ENCODE measurements around the gene GYG2. TPM values are rescaled to one million over a fixed set of nuclear protein-coding genes. Genes with fewer than 3 reads are reported as not detected.

GYG2 gene
- total and polyA plus RNA-seq, 8 donors: 1.5 to 15.3 (median 13.9) TPM

DNA sequence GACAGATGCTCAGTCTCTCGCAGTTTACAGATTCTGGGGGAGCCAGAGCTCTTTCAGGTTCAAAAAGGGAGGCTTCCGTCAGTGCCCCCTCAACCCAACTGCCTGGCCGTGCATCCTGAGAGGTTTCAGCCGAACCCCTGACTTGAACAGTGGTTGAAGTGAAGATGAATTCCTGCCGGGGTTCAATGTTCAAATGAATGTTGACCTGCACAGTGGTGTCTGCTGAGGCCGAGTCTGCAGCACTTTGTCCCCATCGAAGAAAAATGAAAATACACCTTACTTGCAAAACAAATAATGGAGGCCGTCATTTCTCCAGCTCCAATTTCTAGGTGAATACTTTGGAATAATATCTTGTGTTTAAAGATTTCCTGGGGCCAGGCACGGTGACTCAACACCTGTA is 33.7 kb downstream of the GYG2 start:
- H3K27ac ChIP-seq: no peak overlapping the region
- intact Hi-C loops (cut with DNase I): no loop called here
- DNase-seq (no peak), ATAC-seq (no peak)
- H3K27me3 ChIP-seq: no peaks in the 10 kb centered on the region
- no peak overlapping the region for H3K4me3 ChIP-seq
- no peaks in the 10 kb centered on the region for H3K36me3 ChIP-seq
- no peaks in the 10 kb centered on the region for H3K4me1 ChIP-seq
- TF ChIP-seq, protein P1, sequence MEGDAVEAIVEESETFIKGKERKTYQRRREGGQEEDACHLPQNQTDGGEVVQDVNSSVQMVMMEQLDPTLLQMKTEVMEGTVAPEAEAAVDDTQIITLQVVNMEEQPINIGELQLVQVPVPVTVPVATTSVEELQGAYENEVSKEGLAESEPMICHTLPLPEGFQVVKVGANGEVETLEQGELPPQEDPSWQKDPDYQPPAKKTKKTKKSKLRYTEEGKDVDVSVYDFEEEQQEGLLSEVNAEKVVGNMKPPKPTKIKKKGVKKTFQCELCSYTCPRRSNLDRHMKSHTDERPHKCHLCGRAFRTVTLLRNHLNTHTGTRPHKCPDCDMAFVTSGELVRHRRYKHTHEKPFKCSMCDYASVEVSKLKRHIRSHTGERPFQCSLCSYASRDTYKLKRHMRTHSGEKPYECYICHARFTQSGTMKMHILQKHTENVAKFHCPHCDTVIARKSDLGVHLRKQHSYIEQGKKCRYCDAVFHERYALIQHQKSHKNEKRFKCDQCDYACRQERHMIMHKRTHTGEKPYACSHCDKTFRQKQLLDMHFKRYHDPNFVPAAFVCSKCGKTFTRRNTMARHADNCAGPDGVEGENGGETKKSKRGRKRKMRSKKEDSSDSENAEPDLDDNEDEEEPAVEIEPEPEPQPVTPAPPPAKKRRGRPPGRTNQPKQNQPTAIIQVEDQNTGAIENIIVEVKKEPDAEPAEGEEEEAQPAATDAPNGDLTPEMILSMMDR (IDR thresholded peaks at IDR 0.05): no peak
- no peaks in the 10 kb centered on the region for H3K9me3 ChIP-seq

DNA sequence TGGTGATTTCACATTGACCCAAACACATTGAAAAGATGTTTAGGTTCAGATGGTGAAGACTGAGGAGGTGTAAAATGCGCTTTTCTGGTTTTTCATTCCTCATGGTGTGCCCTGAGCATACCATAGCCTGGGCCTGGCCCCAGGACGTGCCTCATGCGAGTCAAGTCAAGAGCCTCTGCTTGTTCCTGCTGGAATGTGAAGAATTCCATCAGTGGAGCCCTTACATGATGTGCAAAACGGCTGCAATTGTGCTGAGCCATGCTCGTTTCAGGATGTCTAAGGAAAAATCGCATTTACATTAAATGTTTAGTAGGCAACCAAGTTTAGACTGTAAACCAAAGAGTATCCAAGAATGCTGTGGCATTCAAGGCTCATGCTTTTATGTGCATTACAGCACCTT is 34.9 kb downstream of the GYG2 start:
- intact Hi-C loops (cut with DNase I): no loop called here
- Histone ChIP-seq H3K27ac (no peak overlapping the region), H3K4me3 (no peak overlapping the region), H3K27me3 (no peaks in the 10 kb centered on the region), H3K9me3 (no peaks in the 10 kb centered on the region), H3K4me1 (no peaks in the 10 kb centered on the region), H3K36me3 (no peaks in the 10 kb centered on the region)
- DNase-seq (no peak), ATAC-seq (peak; percentile 58)
- TF ChIP-seq, protein P1 (IDR thresholded peaks at IDR 0.05): no peak

DNA sequence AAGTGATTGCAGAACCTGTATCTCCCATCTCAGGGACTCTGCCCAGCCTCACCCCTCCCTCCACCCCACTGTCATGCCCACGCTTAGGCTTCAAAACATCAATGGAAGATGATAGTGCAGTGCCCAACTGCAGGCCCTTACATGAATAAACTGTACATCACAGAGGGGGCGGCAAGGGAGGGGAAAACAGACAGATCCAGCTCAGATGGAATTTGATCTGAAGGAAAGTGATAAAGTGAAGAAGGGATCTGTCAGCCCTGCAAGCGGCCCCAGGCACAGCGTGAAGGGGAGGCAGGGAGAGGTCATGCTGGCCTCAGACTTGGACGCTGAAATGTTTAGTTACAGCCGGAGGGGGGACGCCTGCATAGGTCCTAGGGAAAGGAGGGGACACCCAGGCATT is 38.5 kb downstream of the GYG2 start:
- H3K36me3 ChIP-seq: no peaks in the 10 kb centered on the region
- H3K27ac ChIP-seq: no peak overlapping the region
- ATAC-seq (no peak), DNase-seq (no peak)
- H3K9me3 ChIP-seq: no peaks in the 10 kb centered on the region
- TF ChIP-seq, protein P1 (IDR thresholded peaks at IDR 0.05): no peak
- intact Hi-C loops (cut with DNase I): no loop called here
- no peaks in the 10 kb centered on the region for H3K4me1 ChIP-seq
- H3K27me3 ChIP-seq: no peaks in the 10 kb centered on the region
- no peak overlapping the region for H3K4me3 ChIP-seq

DNA sequence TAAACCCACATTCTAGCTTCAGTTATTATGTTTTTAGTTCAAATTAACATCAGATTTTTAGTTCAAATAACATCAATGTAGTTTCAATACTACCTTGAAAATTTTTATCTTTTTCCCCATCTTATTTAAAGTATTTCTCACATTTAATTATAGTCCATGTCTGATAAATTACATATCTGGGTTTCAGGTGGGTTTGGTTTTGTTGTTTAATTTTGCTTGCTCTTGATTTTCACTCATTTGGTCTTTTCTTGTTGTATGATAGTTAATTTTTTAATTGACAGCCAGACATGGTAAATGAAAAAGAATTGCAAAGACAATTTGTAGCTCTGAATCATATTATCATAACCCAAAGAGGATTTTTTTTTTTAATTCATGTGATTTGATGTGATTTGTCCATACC is 41.9 kb downstream of the GYG2 start:
- H3K27me3 ChIP-seq: no peaks in the 10 kb centered on the region
- no peak overlapping the region for H3K4me3 ChIP-seq
- intact Hi-C loops (cut with DNase I): no loop called here
- no peaks in the 10 kb centered on the region for H3K9me3 ChIP-seq
- no peak overlapping the region for H3K27ac ChIP-seq
- no peaks in the 10 kb centered on the region for H3K4me1 ChIP-seq
- DNase-seq (no peak), ATAC-seq (no peak)
- no peaks in the 10 kb centered on the region for H3K36me3 ChIP-seq
- TF ChIP-seq, protein P1 (IDR thresholded peaks at IDR 0.05): no peak

DNA sequence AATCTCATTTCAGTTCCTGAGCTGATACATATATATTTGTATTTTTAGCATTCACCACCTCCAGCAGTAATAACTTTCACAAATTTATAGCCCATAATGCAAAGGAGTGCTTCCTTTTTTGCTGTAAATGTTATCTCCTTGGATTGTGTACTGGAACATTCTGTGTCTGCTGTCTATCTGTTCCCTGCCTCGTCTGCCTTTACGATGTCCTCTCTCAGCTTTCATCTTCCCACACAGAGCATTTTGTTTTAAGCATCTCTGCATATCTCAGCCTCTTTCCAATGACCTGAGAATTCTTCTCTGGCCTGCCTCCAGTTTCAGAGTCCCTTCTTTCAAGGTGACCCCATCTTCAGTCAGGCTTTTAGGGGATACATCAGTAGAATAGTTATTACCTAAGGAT is 43.1 kb downstream of the GYG2 start:
- TF ChIP-seq, protein P1 (IDR thresholded peaks at IDR 0.05): no peak
- DNase-seq: no peak
- no peak overlapping the region for H3K27ac ChIP-seq
- ATAC-seq: no peak
- no peaks in the 10 kb centered on the region for H3K9me3 ChIP-seq
- H3K36me3 ChIP-seq: no peaks in the 10 kb centered on the region
- intact Hi-C loops (cut with DNase I): no loop called here
- H3K27me3 ChIP-seq: no peaks in the 10 kb centered on the region
- H3K4me3 ChIP-seq: no peak overlapping the region
- H3K4me1 ChIP-seq: no peaks in the 10 kb centered on the region

Data from left lung (tissue), 10 donors.